Measurements from ENCODE around the gene KRT3.

- TF ChIP-seq CTCF (IDR thresholded peaks at IDR 0.05; ENCODE audit: insufficient read depth, low read length, poor library complexity, severe bottlenecking) (no peak), EZH2phosphoT487 (conservative IDR thresholded peaks at IDR 0.05; ENCODE audit: low read length) (no peak)
Measured at GRCh38 chr12:52774629-52775250, 21.2 kb downstream of the KRT3 start.

Data from SU-DHL-6 (cell line).